ENCODE data around the gene LRRC4. TPM values are rescaled to one million over a fixed set of nuclear protein-coding genes. Genes with fewer than 3 reads are reported as not detected.

The LRRC4 gene, protein sequence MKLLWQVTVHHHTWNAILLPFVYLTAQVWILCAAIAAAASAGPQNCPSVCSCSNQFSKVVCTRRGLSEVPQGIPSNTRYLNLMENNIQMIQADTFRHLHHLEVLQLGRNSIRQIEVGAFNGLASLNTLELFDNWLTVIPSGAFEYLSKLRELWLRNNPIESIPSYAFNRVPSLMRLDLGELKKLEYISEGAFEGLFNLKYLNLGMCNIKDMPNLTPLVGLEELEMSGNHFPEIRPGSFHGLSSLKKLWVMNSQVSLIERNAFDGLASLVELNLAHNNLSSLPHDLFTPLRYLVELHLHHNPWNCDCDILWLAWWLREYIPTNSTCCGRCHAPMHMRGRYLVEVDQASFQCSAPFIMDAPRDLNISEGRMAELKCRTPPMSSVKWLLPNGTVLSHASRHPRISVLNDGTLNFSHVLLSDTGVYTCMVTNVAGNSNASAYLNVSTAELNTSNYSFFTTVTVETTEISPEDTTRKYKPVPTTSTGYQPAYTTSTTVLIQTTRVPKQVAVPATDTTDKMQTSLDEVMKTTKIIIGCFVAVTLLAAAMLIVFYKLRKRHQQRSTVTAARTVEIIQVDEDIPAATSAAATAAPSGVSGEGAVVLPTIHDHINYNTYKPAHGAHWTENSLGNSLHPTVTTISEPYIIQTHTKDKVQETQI
- total RNA-seq, result 1 to 10 TPM in 3 of 4 donors, under 1 TPM in 1; 0.96 to 4.7 (median 1.8) TPM

DNA sequence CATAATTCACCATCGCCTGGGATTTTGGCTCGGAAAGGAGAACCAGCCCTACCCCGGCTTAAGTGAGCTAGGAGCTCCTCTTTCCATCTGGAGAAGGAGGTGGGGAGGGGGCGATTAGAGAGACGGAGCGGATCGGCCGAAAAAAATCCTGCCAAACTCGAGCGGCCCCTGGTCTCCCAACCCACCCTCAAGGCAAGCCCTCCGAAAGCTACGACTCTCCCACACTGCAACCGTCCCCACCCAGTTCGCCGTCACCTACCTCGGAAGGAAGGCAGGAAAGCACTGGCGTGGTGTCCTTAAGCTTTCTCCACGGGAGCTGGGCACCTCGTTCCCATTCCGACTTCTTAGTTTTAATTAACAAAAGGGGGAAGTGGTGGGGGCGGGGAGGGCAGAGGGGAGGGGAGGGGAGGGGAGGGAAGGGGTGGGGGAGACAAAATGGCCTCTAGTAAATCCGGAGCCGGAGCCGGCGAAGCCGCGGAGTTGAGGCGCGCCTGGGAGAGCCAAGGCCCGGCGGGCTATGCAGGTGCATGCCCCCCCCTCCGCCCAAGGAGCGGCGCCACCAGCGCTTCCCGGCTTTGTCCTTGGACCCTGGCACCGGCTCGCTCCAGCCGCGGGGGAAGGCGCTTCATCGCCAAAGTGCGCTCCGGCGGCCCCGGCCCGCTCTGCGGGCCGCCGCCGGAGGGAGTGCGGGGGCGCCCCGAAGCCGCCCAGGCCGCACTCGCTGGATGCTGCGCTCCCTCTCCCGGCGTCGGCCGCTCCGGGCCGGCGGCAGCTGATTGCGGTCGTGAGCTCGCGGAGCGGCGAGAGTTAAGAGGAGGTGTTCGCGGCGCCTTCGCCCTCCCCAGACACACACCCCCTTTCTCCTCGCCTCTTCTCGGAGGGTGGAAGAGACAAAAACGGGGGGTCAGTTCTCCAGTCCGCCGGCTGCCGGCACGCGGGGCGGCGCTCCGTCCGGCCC lies at the start of gene LRRC4:
TSS of gene LRRC4 (minus strand) at position 784 of the 958 bp plus-strand sequence. CDS start 797 bp downstream, outside the sequence.
- DNase-seq (ENCODE audit: low spot score) (no peak), ATAC-seq (ENCODE audit: low FRiP score) (peak; percentile 43)
- TF ChIP-seq, protein P1, sequence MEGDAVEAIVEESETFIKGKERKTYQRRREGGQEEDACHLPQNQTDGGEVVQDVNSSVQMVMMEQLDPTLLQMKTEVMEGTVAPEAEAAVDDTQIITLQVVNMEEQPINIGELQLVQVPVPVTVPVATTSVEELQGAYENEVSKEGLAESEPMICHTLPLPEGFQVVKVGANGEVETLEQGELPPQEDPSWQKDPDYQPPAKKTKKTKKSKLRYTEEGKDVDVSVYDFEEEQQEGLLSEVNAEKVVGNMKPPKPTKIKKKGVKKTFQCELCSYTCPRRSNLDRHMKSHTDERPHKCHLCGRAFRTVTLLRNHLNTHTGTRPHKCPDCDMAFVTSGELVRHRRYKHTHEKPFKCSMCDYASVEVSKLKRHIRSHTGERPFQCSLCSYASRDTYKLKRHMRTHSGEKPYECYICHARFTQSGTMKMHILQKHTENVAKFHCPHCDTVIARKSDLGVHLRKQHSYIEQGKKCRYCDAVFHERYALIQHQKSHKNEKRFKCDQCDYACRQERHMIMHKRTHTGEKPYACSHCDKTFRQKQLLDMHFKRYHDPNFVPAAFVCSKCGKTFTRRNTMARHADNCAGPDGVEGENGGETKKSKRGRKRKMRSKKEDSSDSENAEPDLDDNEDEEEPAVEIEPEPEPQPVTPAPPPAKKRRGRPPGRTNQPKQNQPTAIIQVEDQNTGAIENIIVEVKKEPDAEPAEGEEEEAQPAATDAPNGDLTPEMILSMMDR (IDR thresholded peaks at IDR 0.05), result no peak

GRCh38 chr7:128080169-128080568 lies 48.9 kb upstream of the LRRC4 start:
- no peak for ATAC-seq (ENCODE audit: low FRiP score)

DNA sequence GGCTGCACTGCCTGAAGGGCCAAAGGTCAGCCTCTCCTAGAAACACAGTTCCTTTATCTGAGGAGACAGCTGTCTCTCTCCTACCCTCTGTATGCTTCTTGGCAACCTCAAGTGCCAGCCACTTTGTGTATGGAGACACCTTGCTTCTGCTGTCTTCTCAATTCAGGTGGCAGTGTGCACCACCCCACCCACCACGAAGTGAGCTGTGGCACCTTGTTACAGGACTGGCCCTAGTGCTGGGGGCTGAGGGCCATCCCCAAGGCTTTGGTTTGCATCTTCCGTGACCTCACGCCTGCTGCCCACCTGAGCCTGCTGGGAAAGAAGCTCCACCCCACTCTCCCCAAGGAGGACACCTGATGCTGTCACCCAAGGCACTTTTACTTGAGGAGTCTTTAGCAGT lies 47.1 kb upstream of the LRRC4 start:
- no peak for DNase-seq (ENCODE audit: low spot score)
- TF ChIP-seq, protein P1 (IDR thresholded peaks at IDR 0.05), result no peak
- no peak for ATAC-seq (ENCODE audit: low FRiP score)

More at GRCh38 chr7:128080169-128080568, 48.9 kb upstream of the LRRC4 start:
- TF ChIP-seq, protein P1 (IDR thresholded peaks at IDR 0.05), result no peak
- DNase-seq (ENCODE audit: low spot score), result no peak

- ATAC-seq (ENCODE audit: low FRiP score), result no peak
- TF ChIP-seq, protein P1 (IDR thresholded peaks at IDR 0.05), result no peak
- DNase-seq (ENCODE audit: low spot score), result no peak
Measured at GRCh38 chr7:128076796-128077271, 45.6 kb upstream of the LRRC4 start.

- DNase-seq (ENCODE audit: low spot score) (no peak), ATAC-seq (ENCODE audit: low FRiP score) (no peak)
- TF ChIP-seq, protein P1 (IDR thresholded peaks at IDR 0.05), result no peak
Measured at GRCh38 chr7:128076196-128076795, 45.1 kb upstream of the LRRC4 start.

Measured in omental fat pad (tissue), 4 donors.